Pancreas (tissue), 10 donors: ENCODE measurements around the gene MYH14. TPM values are rescaled to one million over a fixed set of nuclear protein-coding genes. Genes with fewer than 3 reads are reported as not detected.

ENCODE experiments used
- ATAC-seq, 4 donors: fragments of 200-7000 bp; cut with Tn5 transposase; one replicate each; pipeline versions ENCODE4 v1.8.0 to v1.9.1; 2020; ENCODE audit warnings: mild to moderate bottlenecking in 4 of 4, moderate library complexity in 4 of 4
- DNase-seq, 6 donors: peaks; one replicate each; pipeline ENCODE4 v3.0.0-alpha.2; 2020
- FAIRE-seq: peaks from 2 replicates; lab custom pipeline; 2012; peaks lifted over from hg19 to GRCh38; lab: Jason Lieb, UNC
- H3K27ac ChIP-seq, 4 donors: fragments of 200-600 bp; sonication (generic); 1 replicate in 3 of 4; 2 replicates in 1 of 4; pipeline versions ENCODE4 v1.5.0 to v1.8.0; 2020
- H3K27me3 ChIP-seq, 4 donors: fragments of 200-600 bp; one replicate each; pipeline ENCODE4 v1.8.0; 2021
- H3K36me3 ChIP-seq, 3 donors: fragments of 200-600 bp; sonication (generic) in 1 of 3; one replicate each; pipeline versions ENCODE4 v1.5.0 to v1.8.0; 2020 to 2021
- H3K4me1 ChIP-seq, 3 donors: fragments of 200-600 bp; one replicate each; pipeline ENCODE4 v1.8.0; 2021
- H3K4me3 ChIP-seq, 4 donors: fragments of 200-600 bp; sonication (generic) in 2 of 4; one replicate each; pipeline versions ENCODE4 v1.5.0 to v1.8.0; 2020 to 2021
- H3K9me3 ChIP-seq, 4 donors: fragments of 200-600 bp; one replicate each; pipeline ENCODE4 v1.8.0; 2021
- CTCF ChIP-seq, 4 donors: fragments of 200-600 bp; sonication (generic) in 3 of 4; IDR thresholded peaks; one replicate each; pipeline versions ENCODE4 v1.5.0 to v1.8.0; 2021; ENCODE audit warnings: antibody characterized with exemption in 4 of 4
- WGBS, 2 donors: extraction: QIAGEN DNeasy Blood & Tissue Kit; methylation state at CpG; one replicate each; pipeline ENCODE4 v1.1.7; 2013; 5-methylcytosine and 5-hydroxymethylcytosine counted together
- intact Hi-C, 3 donors: fragments of 100-400 bp; cut with DNase I; formaldehyde crosslinking; loops; one replicate each; pipeline versions ENCODE4 v1.11.1 to v1.14.2; 2022
- polyA plus RNA-seq, 2 donors: library from polyadenylated mRNA; stranded (reverse); fragments of 200-250 nt; gene quantifications; one replicate each; pipeline ENCODE4 v1.2.3, GENCODE V29; 2013
- total RNA-seq, 6 donors: library from RNA; stranded (reverse); fragmentation: NEBNext Ultra II Directional in 4 of 6; extraction: Animal tissue kit (Norgen Biotek cat#: 25700) in 4 of 6; gene quantifications; one replicate each; pipeline versions ENCODE4 v1.2.1 to v1.2.4, GENCODE V29; 2021 to 2023
- donor health status: healthy with polysubstance abuse.
- donor health status: DM: no; HTN: no; CAD: no; lungs with moderate emphysema.
- donor health status: DM: no; HTN: no; CAD: no.
- donor health status: control.
- donor health status: control.
- donor health status: Bipolar disorder and iron deficiency.
- donor health status: DM: yes; HTN: yes; CAD: no.
- donor health status: DM: no; HTN: no; CAD: no.
- donor health status: DM: no; HTN: no; CAD: no.
- donor health status: DM: yes; HTN: yes; CAD: no.

MYH14 gene
- 10 to 100 TPM; 30.7 to 75.7 (median 34.4) TPM for total RNA-seq
- 10 to 100 TPM; 21.4 to 74.4 TPM for polyA plus RNA-seq

DNA sequence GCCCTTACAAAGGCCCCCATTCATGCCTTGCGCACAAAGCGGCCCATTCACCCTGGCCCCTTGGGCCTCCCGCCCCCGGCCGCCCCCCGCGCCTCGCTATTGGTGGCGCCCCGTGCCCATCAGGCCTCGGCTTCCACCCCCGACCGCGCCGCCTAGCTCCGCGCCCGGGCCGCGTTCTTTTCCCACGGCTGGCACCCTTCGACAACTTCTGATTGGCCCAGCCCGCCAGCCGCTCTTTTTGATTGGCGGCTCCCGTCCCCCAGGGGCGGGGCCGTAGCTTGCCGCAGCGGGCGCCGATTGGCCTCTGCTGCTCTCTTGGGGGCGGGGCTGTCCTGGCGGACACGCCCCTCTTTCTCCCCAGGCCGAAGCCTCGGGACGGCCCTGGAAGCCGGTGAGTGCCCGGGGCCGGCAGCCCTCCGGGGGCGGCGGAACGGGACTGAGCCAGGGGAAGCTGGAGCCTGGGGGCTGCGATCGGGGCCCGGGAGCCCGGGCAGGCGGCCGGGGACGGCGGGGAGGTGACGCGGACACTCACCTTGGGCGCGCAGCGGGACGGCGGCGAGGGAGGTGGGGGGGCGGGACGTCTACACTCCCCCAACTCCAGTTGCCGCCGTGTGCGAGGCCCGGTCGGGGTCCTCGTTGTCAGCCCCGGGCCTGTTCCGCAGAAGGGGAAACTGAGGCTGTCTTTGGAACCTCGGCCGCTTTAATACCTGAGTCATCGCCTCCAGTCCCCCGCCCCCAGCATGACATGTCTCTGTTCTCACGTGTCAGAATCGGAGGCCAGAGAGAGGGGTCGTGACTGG is at the start of gene MYH14:
Gene MYH14, plus strand, starts transcription at position 342 of the 800 bp plus-strand sequence. CDS start 6,744 bp downstream, outside the sequence.
- DNase-seq (peak; percentile 94 to 98 (median 97)), FAIRE-seq (no peak), ATAC-seq (peak; percentile 83 to 92 (median 88))
- intact Hi-C loops = no loop called here
- Histone ChIP-seq H3K27ac (peak within 1 kb of the TSS; percentile 67 to 78 (median 71)), H3K9me3 (no peaks in the 10 kb centered on the region), H3K4me3 (peak within 1 kb of the TSS; percentile 41 to 60 (median 49)), H3K36me3 (no peaks in the 10 kb centered on the region), H3K27me3 (no peaks in the 10 kb centered on the region), H3K4me1 (peaks cover 5 to 18% (median 6%) of the 10 kb centered on the region in 3 donors)
- no peak for TF ChIP-seq CTCF (IDR thresholded peaks at IDR 0.05)
- 1 to 2% methylated on average over 67 to 78 of the region's 78 CpGs for WGBS, 2 donors

GRCh38 chr19:50154529-50154928 is 48.9 kb upstream of the MYH14 start:
- 55 to 59% methylated on average over 14 to 16 of the region's 16 CpGs for WGBS, 2 donors
- ATAC-seq (no peak), FAIRE-seq (no peak), DNase-seq (no peak)
- TF ChIP-seq CTCF (IDR thresholded peaks at IDR 0.05) = no peak
- intact Hi-C loops = no loop called here
- Histone ChIP-seq H3K4me3 (no peak overlapping the region), H3K9me3 (no peaks in the 10 kb centered on the region), H3K27me3 (no peaks in the 10 kb centered on the region), H3K4me1 (no peaks in the 10 kb centered on the region), H3K27ac (no peak overlapping the region), H3K36me3 (no peaks in the 10 kb centered on the region)

- no peak for FAIRE-seq
- intact Hi-C loops = no loop called here
- Histone ChIP-seq H3K4me1 (no peaks in the 10 kb centered on the region), H3K9me3 (no peaks in the 10 kb centered on the region), H3K36me3 (no peaks in the 10 kb centered on the region), H3K27me3 (no peaks in the 10 kb centered on the region), H3K4me3 (no peak overlapping the region), H3K27ac (no peak overlapping the region)
- ATAC-seq = no peak
- DNase-seq = no peak
- 60 to 74% methylated on average over 8 of the region's 8 CpGs for WGBS, 2 donors
- TF ChIP-seq CTCF (IDR thresholded peaks at IDR 0.05) = no peak
These were observed 47.8 kb upstream of the MYH14 start for GRCh38 chr19:50155520-50156109.

DNA sequence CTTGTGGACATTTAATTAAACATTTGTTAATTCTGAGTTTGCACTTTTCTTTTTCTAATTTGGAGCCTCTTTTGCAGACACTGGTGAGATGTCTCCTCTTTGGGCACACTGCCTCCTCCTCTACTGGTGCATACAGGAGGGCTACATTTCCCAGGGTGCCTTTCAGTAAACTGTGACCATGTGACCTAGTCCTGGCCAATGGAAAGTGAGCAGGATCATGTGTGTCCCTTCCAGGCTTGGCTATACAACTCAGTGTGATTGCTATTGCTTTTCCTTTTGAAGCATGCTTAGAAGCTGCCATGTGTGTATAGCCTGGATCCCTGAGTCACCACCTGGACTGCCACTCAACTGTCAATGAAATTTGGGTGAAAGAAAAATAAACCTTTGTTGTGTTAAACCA is 44.8 kb upstream of the MYH14 start:
- no peaks in the 10 kb centered on the region for H3K36me3 ChIP-seq
- no peak for TF ChIP-seq CTCF (IDR thresholded peaks at IDR 0.05)
- H3K4me3 ChIP-seq = no peak overlapping the region
- ATAC-seq (no peak), DNase-seq (no peak), FAIRE-seq (no peak)
- H3K4me1 ChIP-seq = no peaks in the 10 kb centered on the region
- H3K9me3 ChIP-seq = no peaks in the 10 kb centered on the region
- H3K27ac ChIP-seq = no peak overlapping the region
- H3K27me3 ChIP-seq = no peaks in the 10 kb centered on the region
- intact Hi-C loops = no loop called here

DNA sequence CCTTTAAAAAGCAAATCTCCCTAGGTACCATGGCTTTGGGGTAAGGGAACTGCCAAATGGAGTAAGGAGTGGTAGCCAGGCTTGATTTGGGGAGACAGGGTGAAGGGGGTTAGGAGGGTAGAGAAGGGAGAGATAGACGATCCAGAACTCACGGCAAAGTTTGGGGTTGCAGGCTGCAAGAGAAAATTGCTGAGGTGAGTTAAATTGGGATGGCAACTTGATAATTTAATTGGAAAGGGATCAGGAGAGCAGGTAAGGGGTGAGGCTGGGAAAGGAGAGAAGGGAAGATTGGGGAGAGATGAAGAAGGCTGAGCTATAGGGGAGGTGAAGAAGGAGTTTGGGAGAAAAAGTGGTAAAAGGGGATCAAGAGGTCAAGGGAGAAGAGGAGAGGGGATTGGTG is 44.3 kb upstream of the MYH14 start:
- DNase-seq (no peak), ATAC-seq (no peak), FAIRE-seq (no peak)
- Histone ChIP-seq H3K9me3 (no peaks in the 10 kb centered on the region), H3K4me3 (no peak overlapping the region), H3K4me1 (no peaks in the 10 kb centered on the region), H3K27ac (no peak overlapping the region), H3K36me3 (no peaks in the 10 kb centered on the region), H3K27me3 (no peaks in the 10 kb centered on the region)
- WGBS, 2 donors = 75 to 86% methylated on average over 2 of the region's 2 CpGs
- intact Hi-C loops = no loop called here
- no peak for TF ChIP-seq CTCF (IDR thresholded peaks at IDR 0.05)
